SK-N-MC (cell line): ENCODE data around the gene MTUS2.

Experiments
- DNase-seq: peaks from one replicate; pipeline ENCODE4 v3.0.0-alpha.2; 2011; ENCODE audit warnings: low read depth, low spot score
- H3K27ac ChIP-seq: fragments of 200-600 bp; sonication (generic); 2 replicates; pipeline ENCODE4 v1.5.1; 2016; ENCODE audit warnings: mixed run types
- H3K36me3 ChIP-seq: fragments of 200-600 bp; sonication (generic); 2 replicates; pipeline ENCODE4 v1.6.1; 2017; ENCODE audit warnings: antibody characterized with exemption, low read length, mixed read lengths; ENCODE audit not compliant: insufficient read depth
- H3K4me3 ChIP-seq: fragments of 200-600 bp; sonication (generic); 2 replicates; pipeline ENCODE4 v1.5.1; 2016
- H3K9ac ChIP-seq: fragments of 200-600 bp; sonication (generic); 2 replicates; pipeline ENCODE4 v1.8.0; 2017; ENCODE audit warnings: mixed run types, mixed read lengths; ENCODE audit not compliant: insufficient read length
- H3K9me3 ChIP-seq: fragments of 200-600 bp; sonication (generic); 2 replicates; pipeline ENCODE4 v1.6.1; 2017; ENCODE audit warnings: low read depth, mild to moderate bottlenecking, antibody characterized with exemption, low read length, moderate library complexity, mixed read lengths
- EZH2 ChIP-seq: fragments of 200-600 bp; sonication (generic); IDR thresholded peaks from one replicate; pipeline ENCODE4 v1.6.1; 2017; ENCODE audit warnings: antibody characterized with exemption
- FOXP2 ChIP-seq: optimal IDR thresholded peaks from 2 replicates; pipeline ENCODE3; 2011; ENCODE audit warnings: mild to moderate bottlenecking, moderate library complexity; ENCODE audit not compliant: insufficient read depth; ENCODE audit errors: extremely low read length, control extremely low read depth
- POLR2AphosphoS5 ChIP-seq: IDR thresholded peaks from 2 replicates; pipeline ENCODE4 v1.6.1; 2012; ENCODE audit warnings: mild to moderate bottlenecking, low read depth, low read length, borderline replicate concordance

MTUS2 gene

GRCh38 chr13:29081036-29081435 is 260.9 kb downstream of the MTUS2 start:
- Histone ChIP-seq H3K9ac (no peak overlapping the region), H3K27ac (no peak overlapping the region), H3K9me3 (no peaks in the 10 kb centered on the region), H3K4me3 (no peak overlapping the region), H3K36me3 (no peaks in the 10 kb centered on the region)
- no peak for DNase-seq
- TF ChIP-seq POLR2AphosphoS5 (no peak), FOXP2 (no peak)

- TF ChIP-seq EZH2 (no peak), POLR2AphosphoS5 (no peak), FOXP2 (no peak)
- Histone ChIP-seq H3K9me3 (no peaks in the 10 kb centered on the region), H3K27ac (no peak overlapping the region), H3K4me3 (no peak overlapping the region), H3K36me3 (no peaks in the 10 kb centered on the region), H3K9ac (no peak overlapping the region)
- DNase-seq: no peak
These were observed 261.7 kb downstream of the MTUS2 start for GRCh38 chr13:29081697-29082440.

- Histone ChIP-seq H3K9me3 (no peaks in the 10 kb centered on the region), H3K27ac (no peak overlapping the region), H3K9ac (no peak overlapping the region), H3K4me3 (no peak overlapping the region), H3K36me3 (no peaks in the 10 kb centered on the region)
- DNase-seq: no peak
- TF ChIP-seq EZH2 (no peak), POLR2AphosphoS5 (no peak), FOXP2 (no peak)
These were observed 279.8 kb downstream of the MTUS2 start for GRCh38 chr13:29099781-29100406.

DNA sequence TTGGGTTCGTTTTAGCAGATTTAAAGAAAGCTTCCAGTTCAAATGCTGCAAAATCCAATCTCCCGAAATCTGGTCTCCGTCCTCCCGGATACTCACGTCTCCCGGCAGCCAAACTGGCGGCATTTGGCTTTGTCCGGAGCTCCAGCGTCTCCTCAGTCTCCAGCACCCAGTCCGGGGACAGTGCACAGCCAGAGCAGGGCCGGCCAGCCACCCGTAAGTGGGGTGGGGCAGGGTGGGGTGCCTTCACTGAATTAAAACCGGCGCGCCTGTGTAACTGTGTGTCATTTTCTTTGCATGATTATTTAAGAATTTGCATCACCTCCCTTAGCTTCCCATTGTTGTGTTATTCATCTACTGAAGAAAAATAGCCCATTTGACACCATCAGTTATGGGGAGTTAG is 280.6 kb downstream of the MTUS2 start:
- H3K36me3 ChIP-seq: no peaks in the 10 kb centered on the region
- H3K4me3 ChIP-seq: no peak overlapping the region
- H3K9me3 ChIP-seq: no peaks in the 10 kb centered on the region
- DNase-seq: no peak
- no peak overlapping the region for H3K9ac ChIP-seq
- TF ChIP-seq POLR2AphosphoS5 (no peak), EZH2 (no peak), FOXP2 (no peak)
- no peak overlapping the region for H3K27ac ChIP-seq

- no peak for TF ChIP-seq FOXP2
- no peak for TF ChIP-seq POLR2AphosphoS5
- TF ChIP-seq EZH2: no peak
- no peak overlapping the region for H3K4me3 ChIP-seq
- no peak overlapping the region for H3K9ac ChIP-seq
- H3K9me3 ChIP-seq: no peaks in the 10 kb centered on the region
- H3K27ac ChIP-seq: no peak overlapping the region
- DNase-seq: no peak
- H3K36me3 ChIP-seq: no peaks in the 10 kb centered on the region
These were observed 281.3 kb downstream of the MTUS2 start for GRCh38 chr13:29101409-29101808.

DNA sequence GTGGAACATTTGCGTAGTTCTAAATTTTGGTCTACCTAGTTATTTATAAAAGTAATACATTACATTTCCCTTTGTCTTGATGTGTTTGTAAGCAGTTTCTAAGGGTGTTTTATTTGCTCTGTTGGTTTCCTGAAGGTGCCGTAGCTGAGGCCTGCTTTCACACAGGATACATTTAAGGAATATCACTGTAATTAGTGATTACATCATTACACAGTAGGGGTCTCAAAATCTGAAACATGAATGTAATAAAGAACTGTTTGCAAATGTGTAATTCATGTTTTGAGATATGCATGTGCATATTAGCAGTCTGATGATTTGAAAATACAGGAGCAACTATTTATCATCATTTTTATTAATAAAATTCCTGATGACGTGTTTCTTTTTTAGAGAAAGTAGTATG is 281.8 kb downstream of the MTUS2 start:
- no peak overlapping the region for H3K9ac ChIP-seq
- no peak overlapping the region for H3K27ac ChIP-seq
- DNase-seq: no peak
- H3K36me3 ChIP-seq: no peaks in the 10 kb centered on the region
- TF ChIP-seq EZH2: no peak
- H3K4me3 ChIP-seq: no peak overlapping the region
- no peaks in the 10 kb centered on the region for H3K9me3 ChIP-seq

DNA sequence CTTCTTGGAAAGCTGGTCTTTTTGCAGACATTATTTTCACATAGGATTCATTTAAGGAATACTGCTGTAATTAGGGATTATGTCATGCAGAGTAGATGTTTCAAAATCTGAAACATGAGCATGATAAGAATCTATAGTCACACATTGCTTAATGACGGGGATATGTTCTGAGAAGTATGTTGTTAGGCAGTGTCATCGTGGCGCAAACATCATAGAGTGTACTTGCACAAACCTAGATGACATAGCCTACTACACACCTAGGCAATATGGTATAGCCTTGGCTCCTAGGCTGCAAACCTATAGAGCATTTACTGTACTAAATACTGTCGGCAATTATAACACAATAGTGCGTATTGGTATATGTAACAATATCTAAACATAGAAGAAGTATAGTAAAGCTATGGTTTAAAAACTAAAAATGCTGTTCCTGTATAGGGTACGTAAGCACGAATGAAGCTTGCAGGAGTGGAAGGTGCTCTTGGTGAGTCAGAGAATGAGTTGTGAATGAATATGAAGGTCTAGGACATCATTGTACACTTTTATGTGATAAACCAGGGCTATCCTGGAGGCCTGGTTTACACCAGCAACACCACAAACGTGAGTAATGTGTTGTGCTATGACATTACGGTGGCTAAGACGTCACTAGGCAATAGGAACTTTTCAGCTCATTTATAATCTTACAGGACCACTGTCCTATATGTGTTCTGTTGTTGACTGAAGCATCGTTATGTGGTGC is 283.1 kb downstream of the MTUS2 start:
- H3K9me3 ChIP-seq: no peaks in the 10 kb centered on the region
- no peaks in the 10 kb centered on the region for H3K36me3 ChIP-seq
- H3K27ac ChIP-seq: no peak overlapping the region
- no peak overlapping the region for H3K4me3 ChIP-seq
- TF ChIP-seq FOXP2 (no peak), EZH2 (no peak), POLR2AphosphoS5 (no peak)
- DNase-seq: no peak
- H3K9ac ChIP-seq: no peak overlapping the region

GRCh38 chr13:29104461-29104860 is 284.3 kb downstream of the MTUS2 start:
- DNase-seq: no peak
- Histone ChIP-seq H3K9ac (no peak overlapping the region), H3K36me3 (no peaks in the 10 kb centered on the region), H3K4me3 (no peak overlapping the region), H3K9me3 (no peaks in the 10 kb centered on the region), H3K27ac (no peak overlapping the region)
- no peak for TF ChIP-seq POLR2AphosphoS5
- no peak for TF ChIP-seq EZH2
- TF ChIP-seq FOXP2: no peak

GRCh38 chr13:29105779-29106178 is 285.6 kb downstream of the MTUS2 start:
- Histone ChIP-seq H3K36me3 (no peaks in the 10 kb centered on the region), H3K9ac (no peak overlapping the region), H3K27ac (no peak overlapping the region), H3K9me3 (no peaks in the 10 kb centered on the region), H3K4me3 (no peak overlapping the region)
- TF ChIP-seq EZH2 (no peak), FOXP2 (no peak), POLR2AphosphoS5 (no peak)
- no peak for DNase-seq
